ENCODE data around the gene PUDP. TPM values are rescaled to one million over a fixed set of nuclear protein-coding genes. Genes with fewer than 3 reads are reported as not detected.

The PUDP gene
- total RNA-seq, 1 experiment from 2014 or later: 8.8 TPM

DNA sequence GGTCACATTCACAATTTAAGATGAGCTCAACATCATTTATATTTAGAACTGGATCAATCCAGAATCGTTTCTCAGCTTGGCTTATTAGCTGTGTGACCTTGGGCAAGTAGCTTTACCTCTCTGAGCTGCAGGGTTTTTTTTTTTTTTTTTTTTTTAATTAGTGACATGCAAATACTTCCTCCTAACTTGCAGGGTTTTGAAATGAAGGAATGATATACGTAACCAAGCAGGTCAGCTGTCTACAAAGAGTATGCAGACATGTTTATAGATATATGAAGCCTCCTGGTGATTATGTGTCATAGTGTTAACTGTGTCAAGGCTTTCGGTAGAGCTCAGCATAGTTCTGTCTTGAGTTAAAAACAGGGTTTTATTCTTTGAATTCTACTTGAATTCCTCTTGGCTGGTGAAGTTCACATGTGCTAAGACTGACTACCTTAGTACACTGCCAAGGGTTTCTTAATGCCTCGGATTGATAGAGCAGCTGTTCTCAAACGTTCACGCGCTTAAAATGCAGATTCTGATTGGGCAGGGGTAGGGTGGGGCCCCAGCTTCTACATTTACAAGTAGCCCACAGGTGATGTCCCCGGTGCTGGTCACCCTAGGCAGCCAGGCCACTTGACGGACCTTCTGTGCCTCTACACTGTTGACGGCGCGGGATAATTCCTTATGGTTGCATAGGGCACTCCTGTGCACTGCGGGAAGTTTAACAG, 1.1 kb downstream of the PUDP start:
- DNase-seq (ENCODE audit: low read depth): no peak

DNA sequence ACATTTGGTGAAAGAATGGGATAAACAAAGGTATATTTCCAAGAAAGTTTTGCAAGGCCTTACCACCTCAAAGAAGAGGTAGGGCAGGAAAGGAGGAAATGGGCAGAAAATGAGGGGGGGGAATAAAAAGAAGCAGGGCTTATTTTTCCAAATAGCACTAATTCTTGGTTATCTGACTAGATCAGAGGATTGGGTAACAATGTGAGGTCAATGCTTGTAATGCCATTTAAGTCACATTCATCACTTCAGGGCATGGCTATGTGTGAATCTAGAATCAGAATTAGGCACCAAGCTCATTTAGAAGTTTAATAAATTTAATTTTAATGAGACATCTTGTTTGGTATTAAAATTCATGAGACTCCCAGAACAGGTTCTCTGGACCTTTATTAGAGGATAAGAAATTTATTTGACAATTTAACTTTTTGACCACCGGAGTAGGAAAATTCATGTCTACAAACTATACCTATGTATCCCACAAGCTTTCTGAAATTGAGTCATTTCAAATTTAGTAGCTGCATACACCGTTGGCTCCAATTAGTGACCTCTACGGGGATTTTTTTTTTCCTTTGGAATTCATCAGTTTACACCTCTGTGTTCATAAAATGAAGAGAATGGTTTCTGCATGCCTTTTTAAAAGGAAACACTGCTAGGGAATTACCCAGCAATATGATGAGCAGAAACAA, 1.8 kb downstream of the PUDP start:
- DNase-seq (ENCODE audit: low read depth): no peak

DNA sequence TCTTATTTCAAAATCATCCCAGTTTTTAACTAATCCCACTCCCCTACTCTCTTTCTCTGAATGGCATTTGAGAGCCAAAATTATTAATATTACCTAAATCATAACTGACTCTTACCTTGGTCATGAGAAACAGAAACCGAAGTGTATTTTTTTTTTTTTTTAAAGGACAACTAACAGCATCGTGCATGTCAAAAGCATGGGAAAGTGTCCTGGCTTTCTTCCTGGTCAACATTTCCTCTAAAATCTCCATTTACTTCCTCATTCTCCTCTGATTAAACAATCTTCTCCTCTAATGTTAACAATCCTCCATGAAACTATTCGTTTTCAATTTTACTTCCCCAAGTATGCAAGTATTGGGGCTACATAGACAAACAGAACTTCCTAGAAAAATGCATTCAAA, 2.5 kb downstream of the PUDP start:
- DNase-seq (ENCODE audit: low read depth): no peak

DNA sequence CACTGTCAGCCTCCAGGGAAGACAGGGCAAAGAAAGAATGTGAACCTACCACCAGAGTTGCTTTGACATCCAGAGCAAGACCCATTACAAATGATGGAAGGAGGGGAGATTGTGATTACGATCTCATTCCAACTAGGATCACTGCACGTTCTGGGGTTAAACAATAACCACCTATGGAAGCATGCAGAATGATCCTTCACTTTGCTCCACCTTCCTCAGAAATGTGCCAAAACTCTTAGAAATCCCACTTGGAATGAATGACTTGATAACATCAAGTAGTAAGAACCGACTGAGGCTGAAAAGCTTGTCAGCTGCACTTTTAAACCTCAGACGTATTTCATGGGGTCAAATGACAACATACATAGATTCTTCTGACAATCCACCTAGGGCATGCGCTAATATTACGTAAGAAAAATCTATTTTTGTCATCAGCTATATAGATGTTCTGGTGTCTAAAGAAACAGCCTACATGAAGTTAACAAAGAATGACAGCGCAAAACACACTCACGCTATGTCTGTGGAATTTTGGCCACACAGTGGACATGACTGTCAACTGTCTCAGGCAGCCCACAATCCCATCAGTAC, 3.9 kb downstream of the PUDP start:
- DNase-seq (ENCODE audit: low read depth): no peak

DNA sequence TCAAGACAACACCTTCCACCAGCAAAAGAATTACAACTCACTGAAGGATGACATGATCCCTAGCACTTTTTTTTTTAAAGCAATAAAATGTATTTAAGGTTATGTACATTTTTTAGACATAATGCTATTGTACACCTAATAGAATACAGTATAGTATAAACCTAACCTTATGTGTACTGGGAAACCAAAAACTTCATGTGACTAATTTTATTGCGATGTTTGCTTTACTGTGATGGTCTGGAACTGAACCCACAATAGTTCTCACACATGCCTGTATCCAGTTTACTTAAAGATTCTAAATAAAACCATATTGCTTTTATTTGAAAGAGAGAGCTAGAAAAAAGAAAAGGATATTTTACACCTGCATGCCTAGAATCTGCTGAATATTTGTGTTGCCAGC, 4.9 kb downstream of the PUDP start:
- no peak for DNase-seq (ENCODE audit: low read depth)

DNA sequence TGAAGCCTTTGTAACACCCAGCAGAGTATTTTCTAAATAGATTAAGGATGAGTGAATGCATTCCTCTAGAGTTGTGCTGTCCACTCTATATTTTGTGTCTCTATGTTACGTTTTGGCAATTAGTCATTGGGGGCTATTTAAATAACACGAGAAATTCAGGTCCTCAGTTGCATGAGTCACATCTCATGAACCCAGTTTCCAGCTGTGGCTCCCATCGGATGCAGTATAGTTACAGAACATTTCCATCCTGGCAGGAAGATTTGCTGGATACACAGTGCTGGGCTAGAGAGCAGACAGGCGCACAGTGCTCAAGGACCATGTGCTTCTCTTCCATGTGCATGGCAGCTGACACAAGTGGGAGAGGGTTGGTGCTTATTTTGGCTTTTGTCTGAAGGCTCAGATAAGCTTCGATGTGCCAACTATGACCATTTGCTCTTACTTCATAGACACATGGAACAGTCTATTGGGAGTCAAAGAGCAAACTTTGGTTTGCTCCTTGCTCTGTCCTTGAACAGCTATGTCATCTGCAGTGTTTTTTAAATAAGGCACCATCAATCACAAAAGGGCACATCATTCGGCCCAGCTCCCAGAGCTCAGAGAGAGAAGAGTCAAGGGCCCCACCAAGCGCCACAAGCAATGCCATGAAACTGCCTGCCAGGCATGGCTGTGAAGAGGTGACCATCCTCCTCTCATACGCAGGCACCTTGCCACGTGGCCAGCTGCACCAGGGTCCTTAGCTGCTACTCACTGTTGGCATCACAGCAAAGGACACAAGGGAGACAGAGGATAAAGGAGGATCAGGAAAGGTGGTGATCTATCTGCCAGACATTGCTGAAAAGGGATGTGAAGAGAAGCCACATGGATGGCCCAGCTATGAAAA, 8.5 kb downstream of the PUDP start:
- DNase-seq (ENCODE audit: low read depth): peak; percentile 57

DNA sequence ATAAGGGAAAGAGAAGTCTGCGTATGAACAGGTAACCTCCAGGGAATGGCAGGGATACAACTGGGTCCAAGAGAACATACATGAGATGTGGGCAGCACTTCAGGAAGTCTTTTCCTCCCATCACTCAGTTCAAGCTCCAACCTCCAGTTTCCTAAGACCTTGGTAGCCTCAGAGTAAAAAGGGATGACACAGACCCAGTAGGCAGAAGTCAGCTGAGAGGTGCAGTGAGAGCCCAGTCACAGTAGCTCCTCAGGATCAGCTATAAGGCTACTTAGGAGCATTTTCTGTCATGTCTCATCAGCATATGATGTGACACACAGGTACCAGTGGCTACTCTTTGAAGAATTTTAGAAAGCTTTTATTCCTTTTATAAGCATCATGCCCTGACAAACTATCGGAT, 13.0 kb downstream of the PUDP start:
- no peak for DNase-seq (ENCODE audit: low read depth)

DNA sequence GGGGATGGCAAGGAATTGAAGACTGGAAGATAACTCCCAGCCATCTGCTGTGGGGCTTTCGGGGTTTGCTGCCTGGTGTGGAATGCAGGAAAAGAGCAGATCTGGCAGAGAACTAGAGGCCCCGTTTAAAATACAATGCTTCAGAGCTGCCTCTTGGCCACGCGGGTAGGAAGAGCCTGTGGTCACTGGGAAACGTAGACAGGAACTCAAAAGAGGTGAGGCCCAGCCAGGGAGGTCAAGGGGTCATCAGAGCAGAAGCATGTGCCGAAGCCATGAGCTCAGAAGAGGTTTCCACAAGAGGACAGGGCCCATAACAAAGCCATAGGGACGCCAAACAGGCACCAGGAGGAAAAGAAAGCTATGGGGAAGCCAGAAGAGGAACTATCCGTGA, 14.9 kb downstream of the PUDP start:
- peak; percentile 55 for DNase-seq (ENCODE audit: low read depth)

DNA sequence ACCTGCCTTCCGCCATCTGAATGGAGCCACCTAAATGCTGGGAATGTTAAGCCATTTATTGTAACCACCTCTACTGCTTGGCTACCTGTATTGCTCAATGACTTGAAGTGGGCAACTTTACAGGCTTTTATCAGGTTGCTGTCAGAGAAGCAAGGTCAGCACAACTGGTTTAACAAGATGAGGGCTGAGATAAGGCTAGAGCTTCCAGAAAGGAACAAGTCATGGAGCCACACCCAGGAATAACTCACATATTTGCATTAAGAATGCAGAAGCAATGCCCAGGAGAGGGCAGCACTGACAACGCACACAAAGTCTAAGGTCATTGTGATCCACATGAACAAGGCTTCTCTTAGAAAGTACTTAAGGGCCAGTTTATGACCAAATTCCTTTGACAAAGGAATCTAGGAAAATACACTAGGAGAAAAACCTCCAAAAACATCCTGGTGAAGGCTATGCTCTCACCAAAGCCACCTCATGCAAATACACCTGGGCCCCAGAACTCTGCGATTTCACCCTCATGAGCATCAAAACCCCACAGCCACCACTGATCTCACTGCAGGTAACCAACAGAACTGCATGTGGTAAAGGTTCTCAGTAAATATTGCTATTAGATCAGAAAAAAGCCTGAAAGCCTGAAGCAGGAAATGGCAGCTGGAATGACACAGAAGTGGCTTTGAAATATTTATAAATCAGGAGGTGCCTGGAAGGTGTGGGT, 15.5 kb downstream of the PUDP start:
- DNase-seq (ENCODE audit: low read depth): peak; percentile 72

DNA sequence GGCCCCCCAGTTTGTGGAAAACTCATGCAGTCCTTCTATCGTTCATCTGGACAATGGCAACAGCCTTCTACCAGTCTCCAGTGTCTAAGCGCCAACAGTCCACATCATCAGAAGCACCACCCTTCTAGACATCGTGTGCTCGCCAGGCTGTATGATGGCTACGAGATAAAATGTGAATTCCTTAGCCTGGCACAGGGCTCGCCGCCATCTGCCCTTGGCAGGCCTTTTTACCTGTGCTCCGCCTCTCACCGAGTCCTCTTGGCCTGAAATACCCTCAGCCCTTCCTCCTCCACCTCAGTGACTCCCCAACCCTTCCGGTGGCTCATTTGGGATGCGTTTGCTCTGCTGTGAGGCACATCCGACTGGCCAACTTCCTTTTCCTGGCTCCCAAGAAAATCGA, 16.3 kb downstream of the PUDP start:
- no peak for DNase-seq (ENCODE audit: low read depth)

DNA sequence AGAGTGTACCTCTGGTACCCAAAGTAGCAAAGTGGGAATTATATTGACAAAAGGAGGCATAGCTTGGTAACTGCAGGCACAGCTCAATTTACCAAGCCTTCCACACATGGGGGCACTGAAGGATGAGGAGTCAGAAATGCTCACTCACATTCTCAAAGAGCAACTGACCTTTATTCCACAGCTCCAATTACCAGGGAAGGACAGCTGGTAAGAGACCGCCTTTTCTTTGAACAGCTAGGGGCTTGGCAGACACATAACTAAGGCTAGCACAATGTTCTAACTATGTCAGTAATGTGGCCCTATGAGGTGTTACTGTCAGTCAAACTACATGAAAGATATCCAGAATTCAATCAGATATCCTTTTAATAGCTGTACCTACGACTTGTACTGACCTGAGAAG, 20.9 kb downstream of the PUDP start:
- no peak for DNase-seq (ENCODE audit: low read depth)

DNA sequence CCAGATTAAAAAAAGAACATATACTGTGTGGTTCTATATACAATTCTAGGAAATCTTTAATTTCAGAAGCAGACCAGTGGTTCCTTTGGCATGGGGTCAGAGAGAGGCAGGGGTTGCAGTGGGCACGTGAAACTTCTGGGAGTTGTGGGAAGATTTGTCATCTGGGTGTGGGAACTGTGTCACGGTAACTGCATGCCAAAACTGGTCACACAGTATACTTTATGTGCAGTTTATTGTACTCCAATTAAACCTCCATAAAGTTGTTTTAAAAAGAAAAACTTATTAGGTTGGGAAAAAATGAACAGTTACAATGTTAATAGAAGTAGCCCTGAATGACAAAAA, 27.1 kb downstream of the PUDP start:
- DNase-seq (ENCODE audit: low read depth): no peak

DNA sequence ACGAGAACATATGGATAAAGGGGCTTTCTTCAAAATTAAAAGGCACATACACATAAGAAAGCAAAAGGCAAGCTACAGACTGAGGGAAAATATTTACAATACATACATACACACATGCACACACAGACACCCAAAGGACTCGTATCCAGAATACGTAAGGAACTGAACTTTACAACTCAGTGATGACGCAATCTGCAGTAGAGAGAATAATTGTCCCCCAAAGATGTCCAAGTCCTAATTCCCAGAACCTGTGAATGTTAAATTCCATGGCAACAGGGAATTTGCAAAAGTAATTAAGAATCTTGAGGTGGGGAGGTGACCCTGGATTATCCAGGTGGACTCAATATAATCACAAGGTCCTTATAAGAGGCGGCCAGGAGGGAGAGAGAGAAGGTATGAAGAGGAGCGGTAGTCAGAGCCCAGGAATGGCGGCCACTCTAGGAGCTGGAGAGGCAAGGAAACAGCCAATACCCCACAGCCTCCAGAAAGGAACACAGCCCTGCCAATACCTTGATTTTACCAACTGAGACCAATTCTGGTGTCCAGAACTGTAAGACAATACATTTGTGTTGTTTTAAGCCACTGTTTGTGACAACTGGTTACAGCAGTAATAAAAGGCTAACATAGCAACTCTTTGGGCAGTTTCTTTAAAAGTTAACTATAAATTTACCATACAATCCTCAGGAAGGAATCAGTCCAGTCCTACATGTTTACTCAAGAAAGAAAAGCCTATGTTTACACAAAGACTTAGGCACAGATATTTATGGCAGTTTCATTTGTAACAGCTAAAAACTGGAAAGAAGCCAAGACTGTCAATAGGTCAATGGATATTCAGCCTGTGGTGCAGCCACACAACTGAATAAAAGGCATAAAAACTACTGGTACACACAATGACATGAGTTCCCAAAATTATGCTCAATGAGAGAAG, 27.7 kb downstream of the PUDP start:
- peak; percentile 23 for DNase-seq (ENCODE audit: low read depth)

DNA sequence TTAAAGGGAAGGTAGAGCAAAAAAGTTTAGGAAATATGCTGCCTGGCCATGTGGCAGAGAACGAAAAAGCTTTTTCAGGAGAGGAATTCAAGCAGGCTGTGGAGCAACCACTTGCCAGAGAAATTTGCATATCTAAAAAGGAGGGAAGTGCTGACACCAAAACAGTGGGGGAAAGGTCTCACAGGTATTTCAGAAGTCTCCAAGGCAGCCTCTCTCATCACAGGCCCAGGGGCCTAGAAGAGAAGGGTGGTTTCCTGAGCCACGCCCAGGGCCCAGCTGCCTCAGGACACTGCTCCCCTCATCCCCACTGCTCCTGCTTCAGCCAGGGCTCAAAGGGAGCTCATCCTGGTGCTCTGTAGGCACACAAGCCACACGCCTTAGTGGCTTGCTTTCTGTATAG, 30.4 kb downstream of the PUDP start:
- DNase-seq (ENCODE audit: low read depth): no peak

DNA sequence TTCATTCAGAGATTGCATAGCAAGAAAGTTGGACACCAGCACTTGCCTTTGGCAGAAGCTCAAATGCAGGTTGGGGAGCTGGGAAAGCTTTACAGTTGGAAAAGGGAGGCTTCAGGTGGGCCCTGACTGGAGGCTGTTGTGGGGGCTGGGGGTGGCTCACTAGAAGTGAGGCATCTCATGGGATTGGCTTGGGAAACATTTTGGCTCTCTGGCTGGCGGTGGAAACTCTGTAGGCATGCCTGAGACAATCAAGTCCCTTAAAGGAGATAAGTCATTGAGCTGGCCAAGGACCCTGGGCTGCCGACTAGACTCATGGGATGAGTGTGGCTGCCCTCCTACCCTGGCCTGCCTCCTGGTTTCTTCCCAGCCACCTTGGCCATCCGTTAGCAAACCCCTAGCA, 31.9 kb downstream of the PUDP start:
- DNase-seq (ENCODE audit: low read depth): no peak

DNA sequence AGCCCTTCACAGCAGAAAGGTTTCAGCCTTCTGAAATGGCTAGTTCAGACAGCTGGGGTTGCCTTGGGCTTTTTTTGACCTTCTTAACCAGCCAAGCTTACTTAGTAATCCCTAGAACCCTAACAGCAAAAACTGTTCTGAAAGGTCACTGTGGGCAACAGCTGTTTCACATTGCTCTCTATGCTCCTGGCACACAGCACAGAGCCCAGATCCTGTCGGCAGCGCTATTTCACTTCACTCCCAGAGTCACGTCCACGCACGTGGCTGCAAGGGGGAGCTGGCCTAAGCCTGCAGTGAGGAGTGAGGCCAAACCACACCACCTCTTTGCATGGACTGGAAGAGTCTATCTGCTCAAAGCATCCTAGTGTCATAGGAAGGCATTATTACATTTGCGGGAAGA, 32.4 kb downstream of the PUDP start:
- DNase-seq (ENCODE audit: low read depth): peak; percentile 73

DNA sequence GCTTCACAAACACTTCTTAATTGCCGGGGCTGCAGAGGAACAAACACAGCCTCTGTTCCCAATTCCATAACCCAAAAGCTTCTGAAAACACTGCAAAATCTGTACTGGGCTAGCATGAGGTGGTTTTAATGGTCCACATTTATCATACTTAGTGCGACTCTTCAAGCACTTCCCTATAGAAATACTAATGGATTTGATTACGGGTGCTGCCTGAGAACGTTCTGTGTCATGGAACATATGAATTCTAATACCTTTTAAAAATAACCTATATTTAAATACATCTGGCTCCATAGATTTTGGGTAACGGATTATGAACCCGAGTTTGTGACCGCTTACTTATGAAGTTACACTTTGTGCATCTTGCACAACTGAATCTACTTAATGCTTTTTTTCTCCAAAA, 35.9 kb downstream of the PUDP start:
- DNase-seq (ENCODE audit: low read depth): no peak

DNA sequence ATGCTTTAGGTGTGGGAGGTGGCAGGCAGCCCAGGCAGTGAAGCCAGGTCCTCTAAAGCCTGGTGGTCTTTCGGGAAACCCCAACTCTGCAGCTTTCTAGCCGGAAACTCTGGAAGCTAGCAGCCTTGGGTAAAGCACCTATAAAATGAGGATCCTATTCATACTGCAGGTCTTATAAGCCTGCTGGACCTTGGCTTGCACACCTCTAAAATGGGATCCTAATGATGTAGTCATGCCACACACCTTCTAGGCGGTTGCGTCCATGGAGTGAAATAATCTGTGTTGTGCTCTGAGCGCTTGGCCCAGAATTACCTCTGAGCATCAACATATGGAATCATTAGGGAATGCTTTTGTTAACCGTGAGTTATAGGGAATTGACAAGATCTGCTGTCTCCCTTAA, 36.4 kb downstream of the PUDP start:
- DNase-seq (ENCODE audit: low read depth): no peak

DNA sequence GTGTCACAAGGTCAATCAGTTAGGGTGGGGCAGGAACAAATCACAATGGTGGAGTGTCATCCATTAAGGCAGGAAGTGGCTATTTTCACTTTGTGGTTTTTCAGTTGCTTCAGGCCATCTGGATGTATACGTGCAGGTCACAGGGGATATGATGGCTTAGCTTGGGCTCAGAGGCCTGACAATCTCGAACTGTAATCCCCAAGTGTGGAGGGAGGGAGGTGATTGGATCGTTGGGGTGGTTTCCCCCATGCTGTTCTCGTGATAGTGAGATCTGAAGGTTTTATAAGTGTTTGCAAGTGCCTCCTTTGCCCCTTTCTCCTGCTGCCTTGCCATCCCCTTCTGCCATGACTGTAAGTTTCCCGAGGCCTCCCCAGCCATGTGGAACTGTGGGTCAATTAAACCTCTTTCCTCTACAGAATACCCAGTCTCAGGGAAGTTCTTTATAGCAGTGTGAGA, 37.1 kb downstream of the PUDP start:
- DNase-seq (ENCODE audit: low read depth): peak; percentile 73

All from RPMI7951 (cell line).